Measurements from ENCODE around the gene MT3. TPM values are rescaled to one million over a fixed set of nuclear protein-coding genes. Genes with fewer than 3 reads are reported as not detected.

Gene MT3
- polyA plus RNA-seq, 1 experiment = not detected

GRCh38 chr16:56588781-56589140, 567 bp upstream of the MT3 start:
- ChIA-PET POLR2A (no interaction called here), CTCF (no interaction called here)
- peak overlapping the region; percentile 45 for H3K4me3 ChIP-seq (ENCODE audit: low read depth, low read length)
- H3K27ac ChIP-seq (ENCODE audit: low read depth, low read length) = no peak overlapping the region
- peaks cover 60% of the 10 kb centered on the region for H3K27me3 ChIP-seq (ENCODE audit: control insufficient read depth, insufficient read depth, low read length)
- no peak for TF ChIP-seq CTCF (IDR thresholded peaks at IDR 0.05; ENCODE audit: low read depth, low read length)
- H3K9me3 ChIP-seq (ENCODE audit: control insufficient read depth, insufficient read depth, low read length) = no peaks in the 10 kb centered on the region; the same call in 1 of the 2 replicates
- DNase-seq (ENCODE audit: low read depth, low spot score) = no peak

DNA sequence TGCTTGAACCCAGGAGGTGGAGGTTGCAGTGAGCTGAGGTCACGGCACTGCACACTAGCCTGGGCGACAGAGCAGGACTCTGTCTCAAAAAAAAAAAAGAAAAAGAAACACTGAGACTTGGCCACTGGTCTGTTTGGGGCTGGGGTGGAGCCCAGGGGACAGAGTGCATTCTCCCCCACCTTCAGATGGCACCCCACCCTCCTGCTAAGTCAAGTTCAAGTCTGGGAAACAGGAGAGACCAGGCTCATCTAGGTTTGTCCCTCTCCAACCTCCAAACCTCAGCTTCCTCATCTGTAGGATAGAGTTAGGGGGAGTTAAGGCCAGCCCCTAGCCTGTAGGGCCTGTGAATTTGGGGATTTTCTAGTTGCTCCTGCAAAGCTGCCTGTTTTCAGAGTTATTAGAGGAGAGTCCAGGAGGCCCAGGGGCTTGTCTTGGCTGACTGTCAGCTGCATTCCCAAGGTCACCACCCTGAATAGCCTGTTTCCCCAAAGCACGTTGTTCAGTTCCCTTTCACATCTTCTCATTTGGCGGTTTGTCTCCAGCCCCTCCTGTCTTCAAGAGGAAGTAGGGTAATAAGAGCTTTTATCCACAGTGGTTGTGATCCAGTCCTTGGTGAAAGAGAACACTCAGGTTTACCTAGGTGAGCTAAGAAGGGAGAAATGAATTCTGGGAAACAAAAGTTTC, 2.2 kb downstream of the MT3 start:
- ChIA-PET POLR2A (no interaction called here), CTCF (interaction anchor here (0.7 to 1.6 kb wide), 3 partner anchors 9 to 110 kb away, joined by 3 to 15 read pairs (median 7); no protein-coding TSS in a partner anchor)
- no peak overlapping the region for H3K27ac ChIP-seq (ENCODE audit: low read depth, low read length)
- H3K27me3 ChIP-seq (ENCODE audit: control insufficient read depth, insufficient read depth, low read length) = peaks cover 43% of the 10 kb centered on the region
- H3K9me3 ChIP-seq (ENCODE audit: control insufficient read depth, insufficient read depth, low read length) = no peaks in the 10 kb centered on the region; the same call in 1 of the 2 replicates
- no peak for DNase-seq (ENCODE audit: low read depth, low spot score)
- no peak overlapping the region for H3K4me3 ChIP-seq (ENCODE audit: low read depth, low read length)
- no peak for TF ChIP-seq CTCF (IDR thresholded peaks at IDR 0.05; ENCODE audit: low read depth, low read length)

- ChIA-PET POLR2A (no interaction called here), CTCF (no interaction called here)
- no peak for TF ChIP-seq CTCF (IDR thresholded peaks at IDR 0.05; ENCODE audit: low read depth, low read length)
Measured at GRCh38 chr16:56593573-56594291, 4.4 kb downstream of the MT3 start.

DNA sequence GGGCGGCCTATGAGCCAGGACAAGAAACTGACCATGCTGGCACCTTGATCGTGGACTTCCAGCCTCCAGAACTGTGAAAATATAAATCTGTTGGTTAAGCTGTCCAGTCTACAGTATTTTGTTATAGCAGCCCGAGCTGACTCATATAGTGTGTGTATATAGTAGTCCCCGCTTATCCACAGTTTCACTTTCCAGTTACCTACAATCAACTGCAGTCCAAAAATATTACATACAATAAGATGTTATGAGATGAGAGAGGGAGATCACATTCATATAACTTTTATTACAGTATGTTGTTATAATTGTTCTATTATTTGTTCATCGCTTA, 4.9 kb downstream of the MT3 start:
- ChIA-PET POLR2A (no interaction called here), CTCF (no interaction called here)
- DNase-seq (ENCODE audit: low read depth, low spot score) = no peak
- Histone ChIP-seq H3K27ac (ENCODE audit: low read depth, low read length) (no peak overlapping the region), H3K9me3 (ENCODE audit: control insufficient read depth, insufficient read depth, low read length) (no peaks in the 10 kb centered on the region; the same call in 1 of the 2 replicates), H3K27me3 (ENCODE audit: control insufficient read depth, insufficient read depth, low read length) (peaks cover 25% of the 10 kb centered on the region), H3K4me3 (ENCODE audit: low read depth, low read length) (no peak overlapping the region)
- TF ChIP-seq CTCF (IDR thresholded peaks at IDR 0.05; ENCODE audit: low read depth, low read length) = no peak

More at GRCh38 chr16:56593573-56594291, 4.4 kb downstream of the MT3 start:
- Histone ChIP-seq H3K27me3 (ENCODE audit: control insufficient read depth, insufficient read depth, low read length) (peaks cover 28% of the 10 kb centered on the region), H3K4me3 (ENCODE audit: low read depth, low read length) (no peak overlapping the region), H3K27ac (ENCODE audit: low read depth, low read length) (no peak overlapping the region), H3K9me3 (ENCODE audit: control insufficient read depth, insufficient read depth, low read length) (no peaks in the 10 kb centered on the region; the same call in 1 of the 2 replicates)
- no peak for DNase-seq (ENCODE audit: low read depth, low spot score)

- Histone ChIP-seq H3K9me3 (ENCODE audit: control insufficient read depth, insufficient read depth, low read length) (no peaks in the 10 kb centered on the region), H3K4me3 (ENCODE audit: low read depth, low read length) (no peak overlapping the region), H3K27ac (ENCODE audit: low read depth, low read length) (no peak overlapping the region), H3K27me3 (ENCODE audit: control insufficient read depth, insufficient read depth, low read length) (no peaks in the 10 kb centered on the region)
- ChIA-PET POLR2A (interaction anchor here (0.6 to 1.4 kb wide), 4 partner anchors 10 to 81 kb away, joined by 4 to 8 read pairs (median 5); partner anchors contain the start of genes BBS2 and MT1E), CTCF (interaction anchor here (0.6 to 2.4 kb wide), 23 partner anchors 8 to 1208 kb away, joined by 3 to 35 read pairs (median 4); partner anchors contain the start of genes BBS2 and OGFOD1)
- DNase-seq (ENCODE audit: low read depth, low spot score) = no peak
- peak; percentile 78 for TF ChIP-seq CTCF (IDR thresholded peaks at IDR 0.05; ENCODE audit: low read depth, low read length)
Measured at GRCh38 chr16:56600398-56600999, 11.2 kb downstream of the MT3 start.

All from AG04450 (cell line).